ENCODE data around the gene ACSS2.

ACSS2 gene

DNA sequence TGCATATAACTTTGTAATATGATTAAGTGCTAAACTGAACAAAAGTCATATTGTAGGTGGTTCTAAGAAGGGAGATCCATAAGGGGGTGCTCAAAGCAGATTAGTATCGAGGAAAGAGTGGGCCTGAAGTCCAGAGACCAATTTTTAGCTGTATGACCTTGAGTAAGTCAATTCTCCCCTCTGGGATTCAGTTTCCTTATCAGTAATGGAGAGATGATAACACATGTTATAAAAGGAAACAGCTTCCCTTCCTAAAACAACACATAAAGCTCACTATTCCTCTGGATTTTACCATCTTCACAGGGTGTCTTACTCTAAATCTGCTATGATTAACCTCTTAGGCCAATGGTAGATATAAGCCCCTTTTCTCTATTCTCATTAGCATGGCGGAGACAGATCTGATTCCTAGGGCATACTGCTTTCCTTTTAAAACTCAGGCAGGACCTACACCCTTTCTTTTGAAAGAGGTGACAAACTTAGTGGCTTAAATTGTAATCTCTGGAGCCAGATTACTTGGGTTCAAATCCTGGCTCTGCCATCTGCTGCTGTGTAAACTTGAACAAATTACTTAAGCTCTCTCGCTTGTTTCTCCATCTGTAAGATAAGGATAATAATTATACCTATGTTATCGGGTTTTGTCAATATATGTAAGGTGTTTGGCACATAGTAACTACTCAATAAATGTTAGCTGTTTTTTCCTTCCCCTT lies 39.5 kb downstream of the ACSS2 start:
- DNase-seq (ENCODE audit: low spot score) = no peak

DNA sequence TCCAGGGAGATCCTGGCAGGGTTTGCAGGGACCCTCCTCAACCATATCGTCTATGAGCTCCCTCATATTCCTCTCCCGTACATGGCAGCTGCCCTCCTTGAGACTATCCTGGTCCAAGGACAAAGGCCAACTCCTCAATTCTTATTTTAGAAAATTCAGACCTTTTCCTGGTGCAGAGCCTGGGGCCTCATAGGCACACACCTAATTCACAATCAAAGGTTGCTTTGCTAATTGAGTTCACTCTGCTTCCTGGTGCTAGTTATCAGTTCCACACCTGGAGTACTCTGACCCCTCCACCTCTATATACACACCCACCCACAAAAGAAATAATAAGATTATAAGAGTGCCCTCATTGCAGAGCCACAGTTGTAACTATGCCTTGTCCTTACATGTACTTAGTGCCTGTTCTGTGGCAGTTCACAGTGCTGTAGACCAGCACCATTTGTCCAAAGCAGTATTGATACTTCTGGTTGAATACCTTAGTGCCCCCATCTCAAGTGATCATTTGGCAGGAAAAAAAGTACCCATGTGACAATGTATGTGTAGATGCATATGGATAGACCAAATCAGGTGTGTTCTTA lies 40.5 kb downstream of the ACSS2 start:
- no peak for DNase-seq (ENCODE audit: low spot score)

DNA sequence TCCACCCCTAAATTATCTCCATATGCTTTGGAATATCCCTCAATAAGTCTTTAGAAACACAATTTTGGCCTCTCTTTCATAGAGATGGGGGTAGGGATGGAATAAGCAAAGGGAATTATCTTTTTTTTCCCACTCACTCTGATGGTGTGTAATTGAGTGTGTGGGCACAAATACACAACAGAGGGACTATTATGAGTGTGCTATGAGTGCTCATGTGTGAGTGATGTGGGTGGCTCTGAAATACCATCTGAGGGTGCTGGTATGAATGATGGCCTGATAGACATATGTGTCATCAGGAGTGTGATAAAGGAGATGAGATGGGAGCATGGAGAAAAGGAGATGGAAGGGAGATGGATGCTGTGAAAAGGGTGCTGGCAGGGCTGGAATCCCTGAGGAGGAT lies 43.6 kb downstream of the ACSS2 start:
- peak; percentile 33 for DNase-seq (ENCODE audit: low spot score)

DNA sequence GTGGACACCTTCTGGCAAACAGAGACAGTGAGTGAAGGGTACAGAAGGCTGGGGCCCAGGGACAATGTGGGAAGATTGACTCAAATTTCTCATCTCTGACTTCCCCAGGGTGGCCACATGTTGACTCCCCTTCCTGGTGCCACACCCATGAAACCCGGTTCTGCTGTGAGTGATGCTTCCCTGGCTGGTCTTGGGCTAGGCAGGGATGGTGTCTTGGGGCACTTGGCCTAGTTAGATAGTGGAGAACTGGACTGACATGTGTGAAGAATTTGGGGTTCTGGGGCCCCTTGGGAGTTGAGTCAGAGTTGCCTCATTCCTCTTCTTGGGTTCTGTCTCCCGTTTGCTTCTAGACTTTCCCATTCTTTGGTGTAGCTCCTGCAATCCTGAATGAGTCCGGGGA lies 45.0 kb downstream of the ACSS2 start:
- no peak for DNase-seq (ENCODE audit: low spot score)

DNA sequence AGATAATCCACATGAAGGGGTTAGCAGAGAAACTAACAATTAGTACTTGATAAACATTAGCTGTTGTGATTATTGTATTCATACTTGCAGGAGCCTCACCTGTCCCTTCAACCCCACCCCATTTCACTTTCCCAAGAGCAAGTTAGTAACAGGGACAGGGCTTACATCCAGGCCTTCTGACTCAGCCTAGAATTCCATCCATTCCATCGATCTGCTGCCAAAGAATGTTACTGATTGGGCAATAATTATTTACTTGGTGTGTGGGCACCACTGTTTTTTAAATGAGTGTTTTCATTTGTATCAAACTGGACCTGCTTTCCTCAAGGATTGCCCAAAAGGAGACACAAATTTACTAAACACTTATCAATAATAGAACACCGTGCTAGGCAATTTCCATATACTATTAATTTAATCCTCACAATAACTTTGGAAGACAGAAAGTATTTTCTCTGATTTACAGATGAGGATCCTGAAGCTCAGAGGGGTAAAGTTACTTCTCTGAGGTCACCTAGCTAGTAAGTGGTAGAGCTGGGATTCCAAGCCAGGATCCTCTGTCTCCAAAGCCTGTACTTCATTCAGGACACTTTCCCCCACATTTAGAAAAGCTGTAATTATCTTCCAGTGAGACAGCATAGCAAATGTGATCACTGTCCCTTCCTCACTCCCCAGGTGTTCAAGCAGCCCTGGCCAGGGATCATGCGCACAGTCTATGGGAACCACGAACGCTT lies 46.4 kb downstream of the ACSS2 start:
- peak; percentile 28 for DNase-seq (ENCODE audit: low spot score)

DNA sequence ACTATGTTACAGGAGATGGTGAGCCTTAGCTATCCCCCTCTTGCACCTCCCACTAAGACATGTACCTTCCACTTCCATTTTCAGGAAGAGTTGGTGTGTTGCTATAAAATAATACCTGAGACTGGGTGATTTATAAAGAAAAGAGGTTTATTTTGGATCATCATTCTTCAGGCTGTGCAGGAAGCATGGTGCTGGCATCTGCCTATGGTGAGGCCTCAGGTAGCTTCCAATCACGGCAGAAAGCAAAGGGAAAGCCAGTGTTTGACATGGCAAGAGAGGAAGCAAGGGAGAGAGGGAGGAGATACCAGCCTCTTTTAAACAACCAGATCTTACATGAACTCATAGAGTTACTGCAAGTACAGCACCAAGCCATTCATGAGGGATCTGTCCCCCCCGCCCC lies 47.0 kb downstream of the ACSS2 start:
- no peak for DNase-seq (ENCODE audit: low spot score)

DNA sequence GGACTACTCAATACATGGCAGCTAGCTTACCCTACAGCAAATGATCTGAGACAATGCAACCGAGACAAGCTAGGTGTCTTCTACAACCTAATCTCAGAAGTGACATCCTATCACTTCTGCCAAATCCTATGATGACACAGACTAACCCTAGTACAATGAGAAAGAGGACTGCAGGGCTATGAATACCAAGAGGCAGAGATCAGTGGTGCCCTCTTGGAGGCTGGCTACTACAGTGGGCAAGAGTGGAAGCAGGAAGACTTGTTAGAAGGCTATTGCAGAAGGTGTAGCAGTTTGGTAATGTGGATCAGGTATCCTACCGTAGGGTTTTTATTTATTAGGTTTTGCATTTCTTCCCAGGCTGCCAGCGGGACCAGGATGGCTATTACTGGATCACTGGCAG lies 48.9 kb downstream of the ACSS2 start:
- DNase-seq (ENCODE audit: low spot score) = no peak

DNA sequence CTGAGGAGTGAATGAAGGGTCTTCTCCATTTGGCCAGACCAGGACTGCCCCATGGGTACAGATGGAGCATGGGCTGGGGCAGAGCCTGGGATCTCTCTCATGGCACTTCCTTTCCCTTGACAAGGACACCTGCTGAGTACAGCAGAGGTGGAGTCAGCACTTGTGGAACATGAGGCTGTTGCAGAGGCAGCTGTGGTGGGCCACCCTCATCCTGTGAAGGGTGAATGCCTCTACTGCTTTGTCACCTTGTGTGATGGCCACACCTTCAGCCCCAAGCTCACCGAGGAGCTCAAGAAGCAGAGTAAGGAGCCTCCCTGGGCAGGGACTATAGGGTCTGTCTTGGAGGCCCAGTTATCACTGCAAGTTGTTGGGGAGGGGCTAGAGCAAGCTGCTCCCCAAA lies 49.6 kb downstream of the ACSS2 start:
- DNase-seq (ENCODE audit: low spot score) = no peak

DNA sequence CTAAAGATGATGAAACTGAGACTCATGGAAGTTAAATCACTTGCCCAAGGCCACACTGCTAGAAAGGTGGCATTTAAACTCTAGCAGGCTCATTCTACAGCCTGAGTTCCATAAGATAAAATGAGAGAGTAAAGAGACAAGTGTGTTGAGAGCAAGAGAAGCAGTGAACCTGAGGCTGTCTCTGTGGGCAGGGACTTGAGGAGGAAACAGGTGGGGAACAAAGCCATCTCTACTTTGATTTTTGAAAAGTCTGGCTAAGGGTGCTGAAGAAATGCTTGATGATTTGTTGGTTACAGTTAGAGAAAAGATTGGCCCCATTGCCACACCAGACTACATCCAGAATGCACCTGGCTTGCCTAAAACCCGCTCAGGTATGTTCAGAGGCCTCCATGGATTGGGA lies 50.2 kb downstream of the ACSS2 start:
- DNase-seq (ENCODE audit: low spot score) = no peak

DNA sequence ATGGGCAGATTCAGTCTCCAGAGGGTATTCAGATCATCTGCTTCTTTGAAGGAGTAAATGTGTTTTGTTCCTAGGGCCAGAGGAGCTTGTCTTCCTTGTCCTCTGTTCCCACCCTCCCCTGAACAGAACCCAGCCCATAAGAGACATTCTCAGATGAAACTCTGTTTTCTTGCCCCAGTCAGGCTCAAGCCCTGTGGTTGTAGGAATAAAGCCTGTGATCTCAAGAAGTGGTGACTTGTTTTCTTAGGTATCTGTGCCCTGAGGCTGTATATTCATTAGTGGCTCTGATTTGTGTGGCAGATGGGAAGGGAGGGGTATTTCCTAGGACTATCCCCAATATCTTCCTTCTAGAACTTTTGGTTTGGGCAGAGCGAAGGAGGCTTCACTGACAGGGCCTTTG lies 51.3 kb downstream of the ACSS2 start:
- DNase-seq (ENCODE audit: low spot score) = no peak

DNA sequence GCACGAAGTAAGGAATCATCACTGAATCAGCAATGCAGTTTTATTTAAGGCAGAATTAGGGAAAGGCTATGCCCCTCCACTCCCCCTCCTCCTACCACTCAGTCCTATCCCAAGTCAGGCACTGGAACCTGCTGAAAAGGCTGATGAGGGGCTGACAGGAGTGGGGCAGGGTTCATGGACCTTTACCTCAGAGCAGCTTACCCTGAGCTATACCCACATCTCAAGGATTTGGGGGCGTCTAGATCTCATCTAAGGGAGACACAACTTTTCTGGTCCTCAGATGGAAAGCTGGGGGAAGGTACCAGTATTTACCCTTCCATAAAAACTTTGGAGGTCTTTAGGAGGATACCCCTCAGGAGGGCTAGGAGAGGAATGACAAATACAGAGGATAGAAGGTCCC lies 52.0 kb downstream of the ACSS2 start:
- DNase-seq (ENCODE audit: low spot score) = no peak

DNA sequence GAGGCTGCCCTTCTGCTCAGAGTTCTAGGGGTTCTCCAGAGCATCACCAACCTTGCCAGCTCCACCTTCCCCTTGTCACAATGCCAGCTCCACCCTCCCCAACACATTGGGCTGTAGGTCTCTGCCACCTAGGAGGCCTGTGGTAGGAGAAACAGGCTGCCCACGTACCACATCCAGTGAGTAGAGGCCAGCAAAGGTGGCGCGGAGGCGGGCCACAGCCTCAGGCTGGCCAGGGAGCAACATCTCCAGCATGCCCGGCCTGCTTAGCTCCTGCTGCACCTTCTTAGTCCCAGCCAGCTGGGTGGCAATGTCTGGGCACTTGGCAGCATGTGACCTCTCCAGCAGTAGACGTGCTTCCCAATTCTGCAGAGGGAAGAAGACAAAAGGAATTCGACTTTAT lies 55.4 kb downstream of the ACSS2 start:
- no peak for DNase-seq (ENCODE audit: low spot score)

DNA sequence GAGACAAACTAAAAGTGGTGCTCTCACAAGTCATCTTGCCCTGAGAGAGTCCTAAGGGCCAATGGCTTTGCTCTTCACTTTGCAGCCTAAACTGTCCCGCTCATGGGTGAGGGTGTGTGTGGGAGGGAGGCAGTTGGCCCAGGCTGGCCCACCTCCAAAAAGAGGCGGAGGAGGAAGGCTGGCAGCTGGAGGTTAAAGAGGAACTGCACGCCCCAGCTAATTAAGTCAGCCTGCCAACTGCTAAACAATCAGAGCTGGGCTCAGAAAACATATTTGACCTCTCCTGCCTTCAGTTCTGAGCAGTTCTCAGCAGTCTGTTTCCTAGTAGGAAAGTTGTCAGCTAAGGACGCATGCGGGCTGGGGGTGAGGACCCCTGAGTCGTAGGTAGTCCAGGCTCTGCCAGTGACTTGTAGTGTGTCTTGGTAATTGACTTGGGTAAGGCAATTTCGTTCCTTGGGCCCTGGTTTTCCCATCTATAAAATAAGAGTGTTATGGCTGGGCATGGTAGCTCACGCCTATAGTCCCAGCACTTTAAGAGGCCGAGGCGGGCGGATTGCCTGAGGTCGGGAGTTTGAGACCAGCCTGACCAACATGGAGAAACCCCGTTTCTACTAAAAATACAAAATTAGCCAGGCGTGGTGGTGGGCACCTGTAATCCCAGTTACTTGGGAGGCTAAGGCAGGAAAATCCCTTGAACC lies 62.2 kb downstream of the ACSS2 start:
- peak; percentile 76 for DNase-seq (ENCODE audit: low spot score)

DNA sequence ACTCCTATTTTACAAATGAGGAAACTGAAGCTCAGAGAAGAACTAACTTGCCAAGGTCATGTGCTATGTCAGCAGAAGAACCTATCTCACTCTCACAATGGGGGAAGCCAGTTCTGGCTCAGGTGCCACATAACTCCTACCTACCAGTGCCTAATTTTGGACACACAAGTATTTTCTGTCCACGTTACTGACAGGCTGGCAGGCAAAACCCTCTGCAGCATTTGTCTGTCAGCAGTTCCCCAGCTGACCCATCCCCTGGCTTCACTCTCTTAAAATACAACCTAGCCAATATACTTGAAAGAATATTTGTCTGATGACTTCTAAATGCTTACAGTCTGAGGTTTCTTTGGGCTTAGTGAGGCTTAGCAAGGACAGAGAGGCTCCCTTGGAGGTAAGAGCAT lies 63.7 kb downstream of the ACSS2 start:
- no peak for DNase-seq (ENCODE audit: low spot score)

DNA sequence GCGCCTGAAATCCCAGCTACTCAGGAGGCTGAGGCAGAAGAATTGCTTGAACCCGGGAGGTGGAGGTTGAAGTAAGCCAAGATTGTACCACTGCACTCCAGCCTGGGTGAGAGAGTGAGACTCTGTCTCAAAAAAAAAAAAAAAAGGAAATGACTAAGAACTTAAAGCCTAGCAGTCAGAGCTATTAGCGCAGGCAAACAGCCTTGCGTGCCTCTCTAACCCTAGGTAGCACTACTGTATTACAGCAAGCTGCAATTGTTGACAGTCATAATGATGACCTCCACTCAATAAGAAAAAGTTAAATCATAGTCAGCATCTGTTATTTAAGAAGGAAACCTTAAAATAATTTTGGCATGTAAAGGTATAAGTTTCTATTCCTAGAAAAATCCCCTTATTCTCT lies 64.8 kb downstream of the ACSS2 start:
- no peak for DNase-seq (ENCODE audit: low spot score)

DNA sequence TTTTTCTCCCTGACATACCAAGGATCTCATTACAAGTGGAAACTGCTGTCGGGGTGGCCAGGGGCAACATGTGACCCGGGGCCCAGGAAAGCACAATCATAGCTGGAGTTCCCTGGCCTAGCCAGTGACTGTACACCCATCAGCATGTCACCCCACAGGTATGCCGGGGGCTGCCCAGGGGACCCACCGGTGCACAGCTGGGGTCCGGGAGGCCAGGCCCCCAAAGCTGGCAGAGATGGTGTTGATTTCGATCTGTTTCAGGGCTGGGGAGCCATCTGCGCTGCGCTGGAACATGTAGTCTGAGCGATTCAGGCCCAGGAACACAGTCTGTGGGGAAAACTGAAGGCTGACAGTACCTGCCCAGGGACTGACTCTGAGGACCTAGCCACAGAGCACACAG lies 65.9 kb downstream of the ACSS2 start:
- DNase-seq (ENCODE audit: low spot score) = no peak

DNA sequence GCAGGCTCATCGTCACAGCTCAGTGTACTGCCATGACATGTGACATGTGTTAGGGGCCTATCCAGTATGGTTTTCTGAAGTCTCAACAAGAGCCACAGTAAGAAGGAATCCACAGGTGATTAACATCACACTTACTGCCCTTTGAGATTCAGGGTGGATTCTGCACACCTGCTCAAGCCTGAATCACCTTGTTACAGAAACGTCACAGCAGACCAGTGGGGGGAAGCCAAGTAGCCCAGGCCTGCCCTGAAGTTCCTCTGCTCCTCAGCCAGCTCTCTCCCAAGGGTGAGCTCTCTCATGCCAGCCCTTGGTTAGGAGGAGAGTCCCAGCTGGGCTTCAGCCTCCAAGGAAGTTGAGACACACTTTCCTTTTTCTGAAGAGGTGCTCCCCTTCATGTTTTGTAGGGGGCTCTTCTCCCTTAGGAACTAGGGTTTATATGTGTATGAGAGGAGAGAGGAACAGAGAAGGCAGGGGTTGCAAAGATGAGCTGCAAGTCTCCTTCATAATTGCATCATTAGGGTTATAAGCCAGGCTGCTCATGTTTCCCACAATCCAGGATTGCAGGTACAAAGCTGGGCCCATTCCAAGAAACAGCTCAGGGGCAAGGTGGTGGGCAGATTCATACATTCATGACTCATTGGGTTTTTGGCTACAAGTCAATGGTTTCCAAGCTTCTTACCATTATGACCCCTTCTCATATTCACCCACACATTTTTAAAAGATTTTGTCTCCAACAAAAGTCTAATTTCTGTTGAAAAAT lies 67.6 kb downstream of the ACSS2 start:
- no peak for DNase-seq (ENCODE audit: low spot score)

DNA sequence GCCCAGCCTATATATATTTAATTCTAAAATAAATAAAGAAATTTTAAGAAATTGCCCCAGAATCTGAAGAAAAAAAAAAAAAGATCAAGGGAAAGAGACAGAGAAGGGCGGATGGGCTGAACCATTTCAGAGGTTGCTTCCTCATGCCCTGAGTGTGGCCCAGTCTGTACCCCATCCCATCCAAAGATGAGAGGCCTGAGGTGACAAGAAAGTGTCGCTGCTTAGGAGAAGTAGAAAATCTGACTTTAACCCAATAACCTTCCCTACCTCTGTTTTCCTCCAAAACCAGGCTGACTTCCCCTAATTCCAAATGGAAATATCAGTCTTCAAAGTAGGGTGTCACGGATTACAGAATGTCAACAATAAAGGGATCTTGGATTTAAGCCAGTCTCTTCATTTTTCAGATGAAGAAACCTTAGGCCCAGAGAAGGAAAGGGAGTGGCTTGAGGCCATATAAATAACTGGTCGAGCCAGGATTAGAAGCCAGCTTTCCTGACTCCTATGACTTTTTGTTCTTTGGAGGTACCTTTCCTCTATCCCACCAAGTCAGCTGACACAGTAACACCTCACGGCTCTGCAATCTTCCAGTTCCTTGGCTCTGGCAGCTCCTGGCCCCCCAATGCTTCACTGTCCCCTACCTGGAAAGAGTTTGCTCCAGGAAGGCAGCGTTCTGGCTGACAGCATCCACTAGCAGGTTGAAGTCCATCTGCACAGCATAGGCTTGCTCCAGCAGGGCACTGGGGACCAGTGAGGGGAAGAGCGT lies 69.1 kb downstream of the ACSS2 start:
- DNase-seq (ENCODE audit: low spot score) = no peak

DNA sequence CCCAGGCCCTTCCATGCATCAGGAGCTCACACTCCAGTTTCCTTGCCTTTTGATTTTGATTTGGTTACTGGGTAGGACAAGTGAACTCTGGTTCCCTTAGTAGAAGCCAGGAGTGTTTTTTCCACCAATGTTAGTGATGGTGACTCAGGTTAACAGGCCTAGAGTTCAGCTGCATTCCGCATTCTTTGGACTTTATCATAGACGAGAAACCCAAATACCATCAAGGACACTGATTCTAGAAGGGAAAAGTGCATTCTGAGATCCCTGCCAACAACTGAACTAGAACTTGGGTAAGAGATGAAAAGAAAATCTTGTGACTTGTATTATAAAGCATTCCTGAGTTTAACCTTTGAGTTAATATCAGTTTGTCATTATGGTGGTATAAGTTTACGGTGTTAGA lies 70.2 kb downstream of the ACSS2 start:
- no peak for DNase-seq (ENCODE audit: low spot score)

DNA sequence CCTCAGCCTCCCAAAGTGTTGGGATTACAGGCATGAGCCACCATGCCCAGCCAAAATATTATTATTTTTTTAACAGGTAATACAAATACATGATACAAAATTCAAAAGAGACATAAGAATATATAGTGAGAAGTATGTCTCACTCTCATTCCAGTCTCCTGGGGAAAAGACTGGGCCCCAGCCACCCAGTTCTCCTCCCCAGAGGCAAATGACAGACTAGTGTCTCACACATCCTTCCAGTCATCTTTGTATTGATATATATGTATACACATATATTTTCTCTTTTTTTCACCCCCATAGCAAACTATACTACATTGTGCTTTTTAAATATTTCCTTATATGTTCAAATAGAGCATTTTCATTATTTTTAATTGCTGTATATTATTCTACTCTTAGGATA lies 70.9 kb downstream of the ACSS2 start:
- DNase-seq (ENCODE audit: low spot score) = no peak

DNA sequence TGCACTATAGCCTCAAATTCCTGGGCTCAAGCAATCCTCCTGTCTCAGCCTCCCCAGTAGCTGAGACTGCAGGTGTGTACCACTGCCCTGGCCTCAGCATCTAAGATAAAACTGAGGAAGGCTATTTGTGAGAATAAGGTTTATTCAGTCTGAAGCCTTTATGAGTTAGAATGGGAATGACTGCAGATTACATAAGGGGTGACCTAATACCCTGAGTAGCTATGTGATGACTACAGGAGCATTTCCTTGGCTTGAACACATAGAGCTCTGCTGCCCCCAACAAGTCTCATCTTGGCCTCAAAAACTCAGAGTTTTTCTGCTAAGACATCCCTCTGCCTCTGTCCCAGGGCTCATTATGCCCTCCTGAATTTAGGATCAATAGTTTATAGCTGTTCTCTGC lies 71.6 kb downstream of the ACSS2 start:
- no peak for DNase-seq (ENCODE audit: low spot score)

DNA sequence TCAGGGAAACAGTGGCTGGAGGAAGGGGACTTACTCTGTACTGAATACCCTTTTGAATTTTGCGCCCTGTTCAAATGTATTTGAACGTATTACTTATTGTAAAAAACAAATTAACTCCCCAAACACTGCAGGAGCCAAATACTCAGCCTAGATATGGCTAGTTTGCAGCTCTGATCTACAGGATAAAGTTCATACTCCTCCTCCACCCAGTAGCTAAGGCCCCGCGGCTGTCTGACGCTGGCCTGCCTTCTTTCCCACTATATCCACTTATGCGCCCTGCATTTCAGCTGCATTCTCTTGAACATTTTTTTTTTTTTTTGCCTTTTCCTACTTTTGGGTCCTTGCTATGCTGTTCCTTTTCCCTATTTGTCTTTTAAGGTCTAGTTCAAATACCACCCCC lies 72.7 kb downstream of the ACSS2 start:
- DNase-seq (ENCODE audit: low spot score) = no peak

All from Ammon's horn (tissue), 1 donor.